Tibial artery (tissue), 4 donors: ENCODE measurements around the gene VAMP2.

ENCODE experiments used
- DNase-seq, 2 donors: peaks; one replicate each; pipeline ENCODE4 v3.0.0-alpha.2; 2019
- H3K27ac ChIP-seq, 2 donors: fragments of 200-600 bp; sonication (generic) in 1 of 2; 1 replicate in 1 of 2; 2 replicates in 1 of 2; pipeline ENCODE4 v1.5.1; 2018 to 2019; ENCODE audit warnings: mild to moderate bottlenecking in 1 of 2
- H3K27me3 ChIP-seq, 2 donors: fragments of 200-600 bp; sonication (generic) in 1 of 2; one replicate each; pipeline versions ENCODE4 v1.5.1 to v1.6.0; 2016 to 2019
- H3K36me3 ChIP-seq, 3 donors: fragments of 200-600 bp; sonication (generic) in 2 of 3; one replicate each; pipeline ENCODE4 v1.5.1; 2016 to 2019; ENCODE audit warnings: mild to moderate bottlenecking in 2 of 3
- H3K4me1 ChIP-seq, 4 donors: fragments of 200-600 bp; sonication (generic) in 2 of 4; 1 replicate in 3 of 4; 2 replicates in 1 of 4; pipeline ENCODE4 v1.5.1; 2016 to 2019
- H3K4me3 ChIP-seq, 2 donors: fragments of 200-600 bp; sonication (generic) in 1 of 2; 1 replicate in 1 of 2; 2 replicates in 1 of 2; pipeline ENCODE4 v1.5.1; 2018 to 2019; ENCODE audit warnings: mild to moderate bottlenecking in 2 of 2
- H3K9me3 ChIP-seq, 3 donors: fragments of 200-600 bp; sonication (generic) in 1 of 3; one replicate each; pipeline ENCODE4 v1.5.1; 2016 to 2019
- intact Hi-C: fragments of 100-400 bp; cut with DNase I; formaldehyde crosslinking; loops from one replicate; pipeline ENCODE4 v1.15.0; 2023; ENCODE audit warnings: low total_unique reads
- TF ChIP-seq, protein P1 (sequence below), 2 experiments: fragments of 200-600 bp in 1 of 2; fragments of 450-650 bp in 1 of 2; IDR thresholded peaks; one replicate each; pipeline ENCODE4 v1.5.1; 2017 to 2019; ENCODE audit warnings: antibody characterized with exemption in 2 of 2, mild to moderate bottlenecking in 1 of 2, moderate library complexity in 1 of 2

Gene VAMP2

DNA sequence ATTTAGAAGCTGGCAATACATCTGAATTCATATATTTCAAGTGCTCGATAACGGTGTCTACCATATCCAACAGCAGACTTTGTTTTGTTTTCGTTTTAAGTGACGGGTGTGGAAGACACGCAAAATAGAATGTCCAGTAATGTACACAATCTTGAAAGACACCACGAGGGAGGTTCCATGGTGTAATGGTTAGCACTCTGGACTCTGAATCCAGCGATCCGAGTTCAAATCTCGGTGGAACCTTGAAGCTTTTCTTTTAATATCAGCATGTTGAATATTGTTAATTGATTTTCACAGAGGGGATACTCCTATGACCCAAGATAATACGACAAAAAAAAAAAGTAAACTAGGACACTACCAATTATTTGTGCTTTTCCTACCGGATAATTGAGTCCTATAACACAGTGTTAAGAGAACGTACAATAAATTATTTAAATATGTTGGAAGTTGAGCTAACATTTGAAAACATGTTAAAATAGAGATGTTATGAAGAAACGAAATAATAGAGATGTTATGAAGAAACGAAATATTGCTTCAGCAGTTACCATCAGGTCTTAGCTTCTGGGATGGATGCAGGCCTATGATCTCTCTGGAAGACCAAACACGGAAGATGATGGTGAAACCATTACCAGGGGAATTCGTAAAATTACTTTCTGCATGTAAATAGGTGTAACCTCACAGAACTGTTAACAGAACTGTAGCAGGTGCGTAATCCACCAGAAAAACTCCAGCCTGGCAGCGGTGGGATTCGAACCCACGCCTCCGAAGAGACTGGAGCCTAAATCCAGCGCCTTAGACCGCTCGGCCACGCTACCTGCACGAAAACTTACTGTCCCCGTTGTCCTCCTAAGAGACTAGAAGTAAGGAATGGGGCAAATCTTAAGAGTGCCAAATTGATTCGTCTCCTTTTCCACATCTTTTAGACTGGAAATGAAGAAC, 42.9 kb downstream of the VAMP2 start:
- Histone ChIP-seq H3K27me3 (peaks cover 0 to 30% of the 10 kb centered on the region in 2 donors), H3K36me3 (no peaks in the 10 kb centered on the region), H3K4me3 (peak overlapping the region; percentile 51 to 70), H3K4me1 (peaks cover 0 to 68% (median 63%) of the 10 kb centered on the region in 4 donors), H3K9me3 (no peaks in the 10 kb centered on the region), H3K27ac (peak overlapping the region; percentile 69 to 83)
- TF ChIP-seq, protein P1, sequence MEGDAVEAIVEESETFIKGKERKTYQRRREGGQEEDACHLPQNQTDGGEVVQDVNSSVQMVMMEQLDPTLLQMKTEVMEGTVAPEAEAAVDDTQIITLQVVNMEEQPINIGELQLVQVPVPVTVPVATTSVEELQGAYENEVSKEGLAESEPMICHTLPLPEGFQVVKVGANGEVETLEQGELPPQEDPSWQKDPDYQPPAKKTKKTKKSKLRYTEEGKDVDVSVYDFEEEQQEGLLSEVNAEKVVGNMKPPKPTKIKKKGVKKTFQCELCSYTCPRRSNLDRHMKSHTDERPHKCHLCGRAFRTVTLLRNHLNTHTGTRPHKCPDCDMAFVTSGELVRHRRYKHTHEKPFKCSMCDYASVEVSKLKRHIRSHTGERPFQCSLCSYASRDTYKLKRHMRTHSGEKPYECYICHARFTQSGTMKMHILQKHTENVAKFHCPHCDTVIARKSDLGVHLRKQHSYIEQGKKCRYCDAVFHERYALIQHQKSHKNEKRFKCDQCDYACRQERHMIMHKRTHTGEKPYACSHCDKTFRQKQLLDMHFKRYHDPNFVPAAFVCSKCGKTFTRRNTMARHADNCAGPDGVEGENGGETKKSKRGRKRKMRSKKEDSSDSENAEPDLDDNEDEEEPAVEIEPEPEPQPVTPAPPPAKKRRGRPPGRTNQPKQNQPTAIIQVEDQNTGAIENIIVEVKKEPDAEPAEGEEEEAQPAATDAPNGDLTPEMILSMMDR (IDR thresholded peaks at IDR 0.05), result no peak
- DNase-seq, result peak; percentile 77 to 86
- intact Hi-C loops, result loop anchor here (5.0 to 10.0 kb wide), 2 partner anchors 42 to 185 kb away; partner anchors contain the start of gene VAMP2

DNA sequence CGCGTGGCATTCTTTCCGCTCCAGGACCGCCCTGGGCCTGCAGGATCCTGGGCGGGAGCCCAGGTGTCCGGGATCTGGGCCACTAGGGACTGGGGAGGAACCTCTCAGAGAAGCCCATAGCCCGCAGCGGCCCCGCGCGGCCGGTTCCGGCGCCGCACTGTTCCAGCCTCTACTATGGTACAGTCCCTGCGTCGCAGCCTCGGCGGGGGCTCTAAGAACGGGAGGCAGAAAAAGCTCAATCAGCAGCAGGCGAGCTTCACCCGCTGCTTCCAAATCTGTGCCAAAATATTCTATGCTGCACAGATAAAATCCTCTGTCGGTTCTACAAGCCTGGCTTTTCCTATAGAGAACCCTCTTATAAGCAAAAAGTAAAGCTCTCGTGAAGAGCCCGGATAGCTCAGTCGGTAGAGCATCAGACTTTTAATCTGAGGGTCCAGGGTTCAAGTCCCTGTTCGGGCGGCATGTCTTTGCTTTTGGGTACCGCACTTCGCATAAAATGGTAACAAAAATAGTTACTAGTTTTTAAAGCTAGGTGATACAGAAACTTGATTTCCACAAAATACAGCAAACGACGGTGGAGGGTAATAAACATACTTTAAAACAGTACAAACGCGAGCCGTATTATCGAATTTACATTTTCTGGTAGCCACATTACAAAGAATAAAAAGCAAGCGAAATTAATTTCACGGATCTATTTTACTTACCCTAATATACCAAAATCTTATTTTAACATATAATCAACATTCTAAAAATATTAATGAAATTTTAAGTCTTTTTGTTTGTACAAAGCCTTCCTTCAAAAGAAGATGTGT, 43.8 kb downstream of the VAMP2 start:
- Histone ChIP-seq H3K4me3 (peak overlapping the region; percentile 51 to 70), H3K27me3 (peaks cover 0 to 38% of the 10 kb centered on the region in 2 donors)
- intact Hi-C loops, result loop anchor here (10.0 kb wide), 1 partner anchor 186 kb away; no protein-coding TSS in a partner anchor

DNA sequence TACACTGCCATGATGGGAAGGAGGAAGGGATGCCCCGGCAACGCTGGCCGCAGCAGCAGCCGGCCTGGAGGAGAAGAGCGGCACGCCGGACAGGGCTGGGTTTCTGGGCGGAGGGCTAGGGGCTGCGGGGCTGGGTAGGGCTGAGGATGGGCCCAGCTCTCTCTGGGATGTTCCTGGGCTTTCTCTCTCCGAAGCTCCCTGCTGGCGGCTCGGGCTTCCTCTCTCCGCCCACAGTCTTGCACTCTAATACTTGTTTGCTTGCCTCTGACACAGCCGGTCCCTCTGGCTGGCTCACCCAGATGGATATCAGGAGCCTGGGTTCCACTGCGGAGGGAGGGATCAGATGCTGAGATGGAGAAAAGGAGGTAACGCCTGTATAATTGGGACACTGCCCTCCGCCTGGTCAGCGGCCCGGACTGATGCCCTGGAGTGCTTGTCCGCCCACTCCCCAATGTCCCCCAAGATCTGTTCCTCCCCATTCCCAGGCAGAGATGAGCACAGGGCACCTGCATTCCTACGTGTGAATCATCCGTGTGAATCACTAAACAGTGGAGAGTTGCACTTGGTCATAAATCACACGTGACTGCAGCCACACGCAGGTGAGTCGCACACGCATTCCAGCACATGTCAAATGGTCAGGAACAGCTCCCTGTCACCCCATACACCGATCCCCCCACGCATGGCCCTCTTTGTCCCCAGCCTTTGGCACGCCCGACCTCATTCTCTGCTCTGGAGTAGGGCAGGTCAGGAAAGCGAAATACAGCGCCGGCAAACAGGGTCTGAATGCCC, 44.6 kb downstream of the VAMP2 start, which contains the start of gene ALOXE3:
Gene ALOXE3 (minus strand): TSS at position 535 of the 789 bp plus-strand sequence. CDS start 524 bp downstream, at position 11.
- Histone ChIP-seq H3K27me3 (peaks cover 0 to 43% of the 10 kb centered on the region in 2 donors), H3K4me1 (peaks cover 0 to 51% (median 46%) of the 10 kb centered on the region in 4 donors), H3K36me3 (no peaks in the 10 kb centered on the region), H3K27ac (peak within 1 kb of the TSS; percentile 69 to 83), H3K9me3 (no peaks in the 10 kb centered on the region), H3K4me3 (peak within 1 kb of the TSS; percentile 51 to 70)
- TF ChIP-seq, protein P1 (IDR thresholded peaks at IDR 0.05), result no peak
- DNase-seq, result no peak
- intact Hi-C loops, result loop anchor here (10.0 kb wide), 1 partner anchor 187 kb away; no protein-coding TSS in a partner anchor

More for the DNA sequence above, 43.8 kb downstream of the VAMP2 start:
- Histone ChIP-seq H3K27ac (peak overlapping the region; percentile 69 to 83), H3K4me1 (peaks cover 0 to 59% (median 54%) of the 10 kb centered on the region in 4 donors), H3K9me3 (no peaks in the 10 kb centered on the region), H3K36me3 (no peaks in the 10 kb centered on the region)
- TF ChIP-seq, protein P1 (IDR thresholded peaks at IDR 0.05), result peak; percentile 89 to 90
- peak; percentile 88 to 92 for DNase-seq

DNA sequence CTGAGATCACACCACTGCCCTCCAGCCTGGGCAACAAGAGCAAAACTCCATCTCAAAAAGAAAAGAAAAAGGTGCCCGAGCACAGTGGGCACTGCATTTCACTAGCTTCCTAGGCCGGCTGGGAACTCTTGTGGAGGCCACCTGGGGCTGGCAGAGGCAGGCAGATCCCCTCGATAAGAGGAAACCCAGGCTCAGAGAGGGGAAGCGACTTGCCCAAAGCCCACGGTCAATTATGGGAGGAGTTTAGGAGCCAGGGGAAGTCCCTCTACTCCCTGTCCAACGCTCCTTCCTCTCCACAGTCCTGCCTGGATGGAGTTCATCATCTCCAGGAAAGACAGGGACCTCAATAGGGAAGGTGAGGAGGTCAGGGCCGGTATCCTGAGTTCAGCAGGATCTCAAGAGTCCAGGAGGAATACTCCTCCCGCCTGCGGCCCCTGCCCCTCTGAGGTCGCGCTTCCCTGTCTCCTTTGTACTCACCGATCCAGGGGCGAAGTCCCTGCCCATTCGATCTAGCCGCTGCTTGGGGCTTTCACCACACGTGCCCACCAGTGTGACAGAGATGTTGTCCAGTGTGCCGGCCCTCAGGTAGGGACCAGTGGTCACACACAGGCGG, 45.3 kb downstream of the VAMP2 start:
- H3K36me3 ChIP-seq, result no peaks in the 10 kb centered on the region
- no peak for DNase-seq
- H3K4me1 ChIP-seq, result peaks cover 0 to 44% (median 39%) of the 10 kb centered on the region in 4 donors
- peaks cover 0 to 50% of the 10 kb centered on the region in 2 donors for H3K27me3 ChIP-seq
- intact Hi-C loops, result loop anchor here (10.0 kb wide), 1 partner anchor 187 kb away; no protein-coding TSS in a partner anchor
- H3K27ac ChIP-seq, result no peak overlapping the region
- no peaks in the 10 kb centered on the region for H3K9me3 ChIP-seq
- peak overlapping the region; percentile 51 to 70 for H3K4me3 ChIP-seq
- TF ChIP-seq, protein P1 (IDR thresholded peaks at IDR 0.05), result no peak
